Adrenal gland (tissue), 5 donors: ENCODE data around the gene RAB6B.

Experiments used
- POLR2A ChIP-seq, 2 donors: fragments of 450-650 bp; IDR thresholded peaks; one replicate each; pipeline ENCODE4 v1.6.1; 2017; ENCODE audit warnings: antibody characterized with exemption in 2 of 2, mild to moderate bottlenecking in 2 of 2, moderate library complexity in 1 of 2
- TF ChIP-seq, protein P1 (sequence below), 6 experiments: fragments of 450-650 bp in 4 of 6; fragments of 200-600 bp in 2 of 6; sonication (generic) in 1 of 6; IDR thresholded peaks; 1 replicate in 5 of 6; 2 replicates in 1 of 6; pipeline versions ENCODE4 v1.5.1 to v1.8.0; 2016 to 2021; ENCODE audit warnings: antibody characterized with exemption in 6 of 6, mild to moderate bottlenecking in 2 of 6, moderate library complexity in 1 of 6
- donor health status: DM: no; HTN: no; CAD: no.

GRCh38 chr3:133849346-133849745 lies 46.3 kb downstream of the RAB6B start:
- TF ChIP-seq, protein P1, sequence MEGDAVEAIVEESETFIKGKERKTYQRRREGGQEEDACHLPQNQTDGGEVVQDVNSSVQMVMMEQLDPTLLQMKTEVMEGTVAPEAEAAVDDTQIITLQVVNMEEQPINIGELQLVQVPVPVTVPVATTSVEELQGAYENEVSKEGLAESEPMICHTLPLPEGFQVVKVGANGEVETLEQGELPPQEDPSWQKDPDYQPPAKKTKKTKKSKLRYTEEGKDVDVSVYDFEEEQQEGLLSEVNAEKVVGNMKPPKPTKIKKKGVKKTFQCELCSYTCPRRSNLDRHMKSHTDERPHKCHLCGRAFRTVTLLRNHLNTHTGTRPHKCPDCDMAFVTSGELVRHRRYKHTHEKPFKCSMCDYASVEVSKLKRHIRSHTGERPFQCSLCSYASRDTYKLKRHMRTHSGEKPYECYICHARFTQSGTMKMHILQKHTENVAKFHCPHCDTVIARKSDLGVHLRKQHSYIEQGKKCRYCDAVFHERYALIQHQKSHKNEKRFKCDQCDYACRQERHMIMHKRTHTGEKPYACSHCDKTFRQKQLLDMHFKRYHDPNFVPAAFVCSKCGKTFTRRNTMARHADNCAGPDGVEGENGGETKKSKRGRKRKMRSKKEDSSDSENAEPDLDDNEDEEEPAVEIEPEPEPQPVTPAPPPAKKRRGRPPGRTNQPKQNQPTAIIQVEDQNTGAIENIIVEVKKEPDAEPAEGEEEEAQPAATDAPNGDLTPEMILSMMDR (IDR thresholded peaks at IDR 0.05), result no peak
- no peak for TF ChIP-seq POLR2A (IDR thresholded peaks at IDR 0.05)
